CD14-positive monocyte (primary cell): ENCODE data around the gene TLCD3A. TPM values are rescaled to one million over a fixed set of nuclear protein-coding genes. Genes with fewer than 3 reads are reported as not detected.
A peak's percentile ranks its signal among the peaks of the same experiment; 100 is the strongest.
"Not testable (repeated sequence)": the region's sequence is repeated elsewhere in the genome, so short reads cannot be mapped to it uniquely, and the experiment has no call there.

ENCODE experiments used
- DNase-seq, 3 donors: peaks; one replicate each; pipeline ENCODE4 v3.0.0-alpha.2; 2011 to 2022
- H2AFZ ChIP-seq: 2 replicates; pipeline ENCODE4 v1.6.0; 2012; ENCODE audit warnings: mild to moderate bottlenecking, low read depth, low read length, inconsistent platforms; ENCODE audit not compliant: insufficient read depth, poor library complexity, severe bottlenecking
- H3K27ac ChIP-seq, 2 donors: 1 replicate in 1 of 2; 2 replicates in 1 of 2; pipeline ENCODE4 v1.5.1; 2012 to 2013; ENCODE audit warnings: low read length in 2 of 2, control low read depth in 1 of 2, inconsistent platforms in 1 of 2, low read depth in 1 of 2, mild to moderate bottlenecking in 1 of 2
- H3K27me3 ChIP-seq, 2 donors: one replicate each; pipeline versions ENCODE4 v1.6.0 to v1.6.1; 2011 to 2013; ENCODE audit warnings: low read length in 2 of 2; ENCODE audit not compliant: control insufficient read depth in 2 of 2, insufficient read depth in 2 of 2
- H3K36me3 ChIP-seq, 2 donors: replicated peaks in 1 of 2; 1 replicate in 1 of 2; 2 replicates in 1 of 2; pipeline versions ENCODE4 v1.5.1 to v1.6.1; 2012 to 2013; ENCODE audit warnings: low read length in 2 of 2, control low read depth in 1 of 2, inconsistent platforms in 1 of 2, mild to moderate bottlenecking in 1 of 2; ENCODE audit not compliant: insufficient read depth in 2 of 2, control insufficient read depth in 1 of 2
- H3K4me1 ChIP-seq, 2 donors: 1 replicate in 1 of 2; 2 replicates in 1 of 2; pipeline versions ENCODE4 v1.5.1 to v1.6.1; 2012 to 2013; ENCODE audit warnings: low read length in 2 of 2, control low read depth in 1 of 2, inconsistent platforms in 1 of 2, mild to moderate bottlenecking in 1 of 2, moderate library complexity in 1 of 2; ENCODE audit not compliant: insufficient read depth in 2 of 2, control insufficient read depth in 1 of 2
- H3K4me2 ChIP-seq: replicated peaks from 2 replicates; pipeline ENCODE3; 2012; ENCODE audit warnings: low read length, moderate library complexity, mild to moderate bottlenecking; ENCODE audit not compliant: poor library complexity, severe bottlenecking; ENCODE audit errors: extremely low read depth
- H3K4me3 ChIP-seq, 3 experiments: fragments of 200-600 bp in 1 of 3; sonication (generic) in 1 of 3; replicated peaks in 1 of 3; 1 replicate in 2 of 3; 2 replicates in 1 of 3; pipeline ENCODE4 v1.5.1; 2011 to 2013; ENCODE audit warnings: low read length in 3 of 3, mild to moderate bottlenecking in 3 of 3, control low read depth in 2 of 3, low read depth in 2 of 3, inconsistent platforms in 1 of 3, moderate library complexity in 1 of 3
- H3K79me2 ChIP-seq: 2 replicates; pipeline ENCODE4 v1.6.0; 2012; ENCODE audit warnings: mild to moderate bottlenecking, control low read depth, inconsistent platforms, low read length, moderate library complexity; ENCODE audit not compliant: insufficient read depth
- H3K9ac ChIP-seq: 2 replicates; pipeline ENCODE4 v1.6.0; 2017; ENCODE audit warnings: low read length, mild to moderate bottlenecking; ENCODE audit not compliant: insufficient read depth, poor library complexity, severe bottlenecking
- H3K9me3 ChIP-seq, 2 donors: replicated peaks in 1 of 2; 1 replicate in 1 of 2; 2 replicates in 1 of 2; pipeline versions ENCODE4 v1.5.1 to v1.6.1; 2012 to 2013; ENCODE audit warnings: low read length in 2 of 2, control low read depth in 1 of 2; ENCODE audit not compliant: control insufficient read depth in 1 of 2, insufficient read depth in 1 of 2
- H4K20me1 ChIP-seq: 2 replicates; pipeline ENCODE4 v1.6.0; 2012; ENCODE audit warnings: mild to moderate bottlenecking, low read length, control low read depth, moderate library complexity; ENCODE audit not compliant: insufficient read depth
- H3K27ac Mint-ChIP-seq, 7 donors: one replicate each; pipeline ENCODE4 v1.8.0; 2020; ENCODE audit warnings: mild to moderate bottlenecking in 7 of 7, mixed read lengths in 7 of 7, moderate library complexity in 6 of 7, inconsistent platforms in 2 of 7
- H3K27me3 Mint-ChIP-seq, 3 donors: one replicate each; pipeline ENCODE4 v1.8.0; 2021 to 2022; ENCODE audit warnings: low read depth in 3 of 3, mild to moderate bottlenecking in 3 of 3, mixed read lengths in 3 of 3, moderate library complexity in 3 of 3, inconsistent platforms in 1 of 3
- H3K36me3 Mint-ChIP-seq, 2 donors: one replicate each; pipeline ENCODE4 v1.8.0; 2020; ENCODE audit warnings: mixed read lengths in 2 of 2, inconsistent platforms in 1 of 2, mild to moderate bottlenecking in 1 of 2
- H3K4me1 Mint-ChIP-seq: one replicate; pipeline ENCODE4 v1.8.0; 2020; ENCODE audit warnings: mild to moderate bottlenecking, mixed read lengths
- H3K4me3 Mint-ChIP-seq, 2 donors: one replicate each; pipeline ENCODE4 v1.8.0; 2020; ENCODE audit warnings: mild to moderate bottlenecking in 2 of 2, mixed read lengths in 2 of 2, moderate library complexity in 1 of 2
- H3K9me3 Mint-ChIP-seq, 7 donors: one replicate each; pipeline ENCODE4 v1.8.0; 2020 to 2022; ENCODE audit warnings: mixed read lengths in 7 of 7, mild to moderate bottlenecking in 6 of 7, moderate library complexity in 6 of 7, inconsistent platforms in 2 of 7
- CTCF ChIP-seq: fragments of 200-600 bp; IDR thresholded peaks from one replicate; pipeline ENCODE4 v1.8.0; 2022; ENCODE audit warnings: antibody characterized with exemption, mild to moderate bottlenecking
- WGBS: methylation state at CpG from one replicate; pipeline ENCODE4 v1.1.5; 2013; ENCODE audit warnings: missing lambda C conversion rate; ENCODE audit not compliant: insufficient coverage; 5-methylcytosine and 5-hydroxymethylcytosine counted together
- intact Hi-C, 2 donors: fragments of 100-400 bp; cut with micrococcal nuclease; formaldehyde crosslinking; loops; one replicate each; pipeline versions ENCODE4 v1.15.0 to v1.15.1; 2023
- polyA plus RNA-seq, 3 donors: library from polyadenylated mRNA; depleted of rRNA in 1 of 3; unstranded in 2 of 3; stranded (reverse) in 1 of 3; fragments of 300-500 nt in 2 of 3; fragments of >200 nt in 1 of 3; fragmentation: Illumina TruSeq in 2 of 3; gene quantifications; 1 replicate in 2 of 3; 2 replicates in 1 of 3; pipeline ENCODE4 v1.2.3, GENCODE V29; 2012 to 2021

Gene TLCD3A
- polyA plus RNA-seq, 3 donors: 0.09 to 1.8 (median 0.13) TPM

DNA sequence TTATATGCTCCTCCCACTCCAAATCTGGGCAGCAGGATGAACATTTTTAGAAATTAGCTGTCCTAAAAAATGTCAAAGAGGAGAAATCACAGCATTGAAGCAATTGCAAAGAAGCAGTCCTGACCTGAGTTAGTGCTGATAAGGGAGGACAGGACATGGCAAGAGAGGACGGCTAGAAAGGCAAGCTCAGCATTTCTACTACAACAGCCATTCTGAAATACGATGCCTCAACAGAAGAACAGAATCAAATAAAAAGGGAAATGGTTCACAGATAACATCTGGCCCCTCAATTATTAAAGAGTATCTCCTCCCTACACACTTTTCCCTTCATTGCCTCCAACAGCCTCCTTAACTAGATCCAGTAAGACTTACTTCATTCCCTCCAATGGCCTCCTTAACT, 36.0 kb upstream of the TLCD3A start:
- peaks cover 11% of the 10 kb centered on the region for H3K79me2 ChIP-seq
- no peak overlapping the region for H3K4me3 Mint-ChIP-seq
- WGBS: no CpG with 5 or more reads among the region's 2 CpGs
- H3K27ac Mint-ChIP-seq: peak overlapping the region in 1 of 7 donors; percentile 7
- no peak for DNase-seq
- H3K36me3 Mint-ChIP-seq: peaks cover 57 to 81% of the 10 kb centered on the region in 2 donors
- H3K9me3 Mint-ChIP-seq: no peaks in the 10 kb centered on the region
- H3K9me3 ChIP-seq: no peaks in the 10 kb centered on the region
- no peaks in the 10 kb centered on the region for H3K27me3 ChIP-seq
- H3K4me1 ChIP-seq: peaks cover 0 to 6% of the 10 kb centered on the region in 2 donors
- H4K20me1 ChIP-seq: peaks cover 7% of the 10 kb centered on the region
- no peak overlapping the region for H3K9ac ChIP-seq
- intact Hi-C loops: loop anchor here in 1 of 2 donors (10.0 kb wide), 1 partner anchor 132 kb away; no protein-coding TSS in a partner anchor
- TF ChIP-seq CTCF: no peak
- H3K4me3 ChIP-seq: no peak overlapping the region
- H3K27me3 Mint-ChIP-seq: no peaks in the 10 kb centered on the region
- H3K36me3 ChIP-seq: peaks cover 52 to 74% of the 10 kb centered on the region in 2 donors
- no peak overlapping the region for H3K27ac ChIP-seq
- no peak overlapping the region for H3K4me2 ChIP-seq
- H3K4me1 Mint-ChIP-seq: peaks cover 7% of the 10 kb centered on the region
- H2AFZ ChIP-seq: no peak overlapping the region

DNA sequence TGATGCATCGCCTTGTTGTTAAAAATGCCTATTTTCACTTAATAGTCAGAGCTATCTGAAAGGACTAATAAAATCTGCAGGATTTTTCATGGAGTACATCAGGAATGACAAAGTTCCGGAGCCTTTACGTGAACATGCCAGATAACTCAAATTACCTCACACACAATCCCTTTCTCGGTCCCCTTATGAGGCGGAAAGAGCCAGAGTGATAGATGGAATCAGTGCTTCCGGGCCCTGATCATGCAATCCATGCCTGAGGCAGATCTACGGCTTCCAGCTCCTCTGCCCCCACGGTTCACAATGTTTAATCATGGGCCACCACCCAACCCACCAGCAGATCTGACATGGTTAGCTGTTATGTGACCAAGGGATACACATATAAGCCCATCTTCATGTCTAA, 34.7 kb upstream of the TLCD3A start:
- Histone ChIP-seq H3K4me3 (no peak overlapping the region), H3K27ac (no peak overlapping the region), H3K9ac (no peak overlapping the region), H3K36me3 (peaks cover 57 to 65% of the 10 kb centered on the region in 2 donors), H4K20me1 (peaks cover 7% of the 10 kb centered on the region), H3K4me1 (peaks cover 0 to 6% of the 10 kb centered on the region in 2 donors), H3K4me2 (no peak overlapping the region), H3K79me2 (peaks cover 13% of the 10 kb centered on the region), H3K27me3 (no peaks in the 10 kb centered on the region), H2AFZ (no peak overlapping the region), H3K9me3 (no peaks in the 10 kb centered on the region)
- H3K4me1 Mint-ChIP-seq: peaks cover 7% of the 10 kb centered on the region
- intact Hi-C loops: loop anchor here in 1 of 2 donors (10.0 kb wide), 1 partner anchor 133 kb away; no protein-coding TSS in a partner anchor
- peaks cover 50 to 76% of the 10 kb centered on the region in 2 donors for H3K36me3 Mint-ChIP-seq
- H3K27me3 Mint-ChIP-seq: no peaks in the 10 kb centered on the region
- DNase-seq: no peak
- WGBS: 100% methylated on average over 1 of the region's 8 CpGs
- H3K4me3 Mint-ChIP-seq: no peak overlapping the region
- no peak for TF ChIP-seq CTCF
- no peaks in the 10 kb centered on the region for H3K9me3 Mint-ChIP-seq
- H3K27ac Mint-ChIP-seq: no peak overlapping the region

- H3K9me3 Mint-ChIP-seq, H3K9me3 ChIP-seq, H3K27ac ChIP-seq, H3K4me1 Mint-ChIP-seq, H4K20me1 ChIP-seq, H2AFZ ChIP-seq, H3K27ac Mint-ChIP-seq, H3K9ac ChIP-seq, H3K4me3 Mint-ChIP-seq, H3K4me1 ChIP-seq, H3K27me3 Mint-ChIP-seq, H3K4me2 ChIP-seq, H3K4me3 ChIP-seq, DNase-seq, H3K27me3 ChIP-seq: not testable (repeated sequence)
- 100% methylated on average over 1 of the region's 2 CpGs for WGBS
- peaks cover 48 to 76% of the 10 kb centered on the region in 2 donors for H3K36me3 Mint-ChIP-seq
- Histone ChIP-seq H3K79me2 (peaks cover 17% of the 10 kb centered on the region), H3K36me3 (peaks cover 57 to 65% of the 10 kb centered on the region in 2 donors)
- intact Hi-C loops: loop anchor here in 1 of 2 donors (10.0 kb wide), 1 partner anchor 133 kb away; no protein-coding TSS in a partner anchor
Observed at GRCh38 chr17:698096-698495, 34.3 kb upstream of the TLCD3A start.
